Caco-2 (cell line): ENCODE results near the gene ATOX1. TPM values are rescaled to one million over a fixed set of nuclear protein-coding genes. Genes with fewer than 3 reads are reported as not detected.

Experiments
- BruUV-seq: library from RNA; stranded (reverse); fragments of 400-500 nt; replicated peaks from 2 replicates; lab custom pipeline; 2021; lab: Mats Ljungman, UMichigan
- CTCF ChIA-PET: fragments of 300-600 bp; sonication (Branson Sonifier 250); formaldehyde crosslinking; loops from one replicate; lab custom pipeline; 2022; ENCODE audit warnings: antibody characterized with exemption; lab: Charles Lee
- POLR2A ChIA-PET: fragments of 300-600 bp; sonication (Branson Sonifier 250); formaldehyde crosslinking; loops from one replicate; lab custom pipeline; 2022; ENCODE audit warnings: antibody characterized with exemption; lab: Charles Lee
- DNase-seq, 2 experiments: peaks; one replicate each; pipeline versions ENCODE4 v3.0.0 to v3.0.0-alpha.2; 2020 to 2022
- H3K27me3 ChIP-seq: replicated peaks from 2 replicates; pipeline ENCODE4 v1.6.0; 2011; ENCODE audit warnings: low read length; ENCODE audit not compliant: control insufficient read depth, insufficient read depth
- H3K36me3 ChIP-seq: 2 replicates; pipeline ENCODE4 v1.5.1; 2011; ENCODE audit warnings: low read length; ENCODE audit not compliant: control insufficient read depth, insufficient read depth
- H3K4me1 ChIP-seq: fragments of 250-450 bp; sonication (Bioruptor Pico); 2 replicates; pipeline ENCODE4 v1.5.1; 2020; ENCODE audit warnings: mild to moderate bottlenecking
- H3K4me3 ChIP-seq: 2 replicates; pipeline ENCODE4 v1.5.1; 2011; ENCODE audit warnings: low read depth, mild to moderate bottlenecking, control low read depth, low read length
- H3K9me3 ChIP-seq: fragments of 250-450 bp; sonication (Bioruptor Pico); 2 replicates; pipeline ENCODE4 v1.5.1; 2020; ENCODE audit warnings: mild to moderate bottlenecking, moderate library complexity
- H3K27ac Mint-ChIP-seq: one replicate; pipeline ENCODE4 v1.8.0; 2022; ENCODE audit warnings: mixed read lengths; ENCODE audit not compliant: unreplicated experiment
- H3K27me3 Mint-ChIP-seq: one replicate; pipeline ENCODE4 v1.8.0; 2022; ENCODE audit warnings: mixed read lengths; ENCODE audit not compliant: insufficient read depth, unreplicated experiment
- H3K36me3 Mint-ChIP-seq: one replicate; pipeline ENCODE4 v1.8.0; 2022; ENCODE audit warnings: mild to moderate bottlenecking, mixed read lengths; ENCODE audit not compliant: insufficient read depth, unreplicated experiment
- H3K4me1 Mint-ChIP-seq: one replicate; pipeline ENCODE4 v1.8.0; 2022; ENCODE audit warnings: low read depth, mixed read lengths; ENCODE audit not compliant: unreplicated experiment
- H3K4me3 Mint-ChIP-seq: one replicate; pipeline ENCODE4 v1.8.0; 2022; ENCODE audit warnings: mild to moderate bottlenecking, moderate library complexity, mixed read lengths; ENCODE audit not compliant: unreplicated experiment
- H3K9me3 Mint-ChIP-seq: one replicate; pipeline ENCODE4 v1.8.0; 2022; ENCODE audit warnings: mixed read lengths; ENCODE audit not compliant: unreplicated experiment
- CTCF ChIP-seq, 2 experiments: fragments of 200-600 bp in 1 of 2; IDR thresholded peaks; 1 replicate in 1 of 2; 2 replicates in 1 of 2; pipeline versions ENCODE4 v1.5.1 to v1.8.0; 2011 to 2022; ENCODE audit warnings: antibody characterized with exemption in 1 of 2, control low read depth in 1 of 2, inconsistent platforms in 1 of 2, low read depth in 1 of 2, low read length in 1 of 2, mild to moderate bottlenecking in 1 of 2, moderate library complexity in 1 of 2; ENCODE audit not compliant: insufficient read depth in 1 of 2, severe bottlenecking in 1 of 2, unreplicated experiment in 1 of 2
- intact Hi-C: fragments of 100-400 bp; cut with micrococcal nuclease; formaldehyde crosslinking; loops from one replicate; pipeline ENCODE4 v1.10.0; 2022; ENCODE audit not compliant: unreplicated experiment
- total RNA-seq: library from RNA; stranded (reverse); gene quantifications from 2 replicates; pipeline ENCODE4 v1.2.3, GENCODE V29; 2022

ATOX1 gene
- total RNA-seq, 1 experiment from 2014 or later = 135 TPM

- peaks cover 16% of the 10 kb centered on the region for H3K4me1 Mint-ChIP-seq
- peak in 1 of 2 experiments; percentile 30 for DNase-seq
- Histone ChIP-seq H3K4me3 (peak overlapping the region; percentile 74), H3K4me1 (peaks cover 40% of the 10 kb centered on the region), H3K36me3 (no peaks in the 10 kb centered on the region), H3K9me3 (no peaks in the 10 kb centered on the region), H3K27me3 (no peaks in the 10 kb centered on the region)
- peak overlapping the region; percentile 90 for H3K4me3 Mint-ChIP-seq
- TSS peak; percentile 77 for BruUV-seq
- no peaks in the 10 kb centered on the region for H3K27me3 Mint-ChIP-seq
- peak overlapping the region; percentile 94 for H3K27ac Mint-ChIP-seq
- intact Hi-C loops = loop anchor here (1.0 kb wide), 1 partner anchor 13 kb away; the partner anchor contains the start of gene G3BP1
- ChIA-PET POLR2A (interaction anchor here (0.5 to 1.3 kb wide), 3 partner anchors 13 to 999 kb away, joined by 3 to 6 read pairs (median 3); partner anchors contain the start of genes DCTN4 and G3BP1), CTCF (interaction anchor here (0.6 to 0.7 kb wide), 2 partner anchors 180 to 1268 kb away, joined by 4 read pairs; no protein-coding TSS in a partner anchor)
- no peak for TF ChIP-seq CTCF (IDR thresholded peaks at IDR 0.05; ENCODE audit: insufficient read depth in 1 of 2, low read depth in 1 of 2, low read length in 1 of 2, severe bottlenecking in 1 of 2, unreplicated experiment in 1 of 2)
- no peaks in the 10 kb centered on the region for H3K9me3 Mint-ChIP-seq
- peaks cover 6% of the 10 kb centered on the region for H3K36me3 Mint-ChIP-seq
Observed at GRCh38 chr5:151758141-151758429, 346 bp downstream of the ATOX1 start.

GRCh38 chr5:151757233-151758140 is 944 bp downstream of the ATOX1 start:
- no peaks in the 10 kb centered on the region for H3K27me3 ChIP-seq
- POLR2A ChIA-PET = interaction anchor here (0.5 to 1.3 kb wide), 2 partner anchors 14 to 999 kb away, joined by 3 to 6 read pairs; partner anchors contain the start of genes DCTN4 and G3BP1
- BruUV-seq = no TSS peak
- Mint-ChIP-seq H3K27me3 (no peaks in the 10 kb centered on the region), H3K9me3 (no peaks in the 10 kb centered on the region), H3K27ac (peak overlapping the region; percentile 94), H3K36me3 (peaks cover 6% of the 10 kb centered on the region), H3K4me3 (peak overlapping the region; percentile 90), H3K4me1 (peaks cover 16% of the 10 kb centered on the region)
- H3K4me1 ChIP-seq = peaks cover 40% of the 10 kb centered on the region
- no peaks in the 10 kb centered on the region for H3K36me3 ChIP-seq
- H3K9me3 ChIP-seq = no peaks in the 10 kb centered on the region
- TF ChIP-seq CTCF (IDR thresholded peaks at IDR 0.05; ENCODE audit: insufficient read depth in 1 of 2, low read depth in 1 of 2, low read length in 1 of 2, severe bottlenecking in 1 of 2, unreplicated experiment in 1 of 2) = no peak
- intact Hi-C loops = loop anchor here (1.0 kb wide), 1 partner anchor 14 kb away; the partner anchor contains the start of gene G3BP1
- CTCF ChIA-PET = interaction anchor here (0.7 kb wide), 1 partner anchor 1267 kb away, joined by 4 read pairs; no protein-coding TSS in a partner anchor
- peak overlapping the region; percentile 74 for H3K4me3 ChIP-seq
- DNase-seq = peak in 1 of 2 experiments; percentile 26

- no peak for TF ChIP-seq CTCF (IDR thresholded peaks at IDR 0.05; ENCODE audit: insufficient read depth in 1 of 2, low read depth in 1 of 2, low read length in 1 of 2, severe bottlenecking in 1 of 2, unreplicated experiment in 1 of 2)
- peak overlapping the region; percentile 47 for H3K4me3 Mint-ChIP-seq
- no peaks in the 10 kb centered on the region for H3K9me3 Mint-ChIP-seq
- no peaks in the 10 kb centered on the region for H3K9me3 ChIP-seq
- POLR2A ChIA-PET = interaction anchor here (1.4 kb wide), 1 partner anchor 16 kb away, joined by 17 read pairs; the partner anchor contains the start of gene G3BP1
- H3K27me3 Mint-ChIP-seq = no peaks in the 10 kb centered on the region
- CTCF ChIA-PET = interaction anchor here (0.7 to 2.0 kb wide), 4 partner anchors 14 to 103 kb away, joined by 3 to 25 read pairs (median 4); partner anchors contain the start of gene G3BP1
- peak overlapping the region; percentile 82 for H3K27ac Mint-ChIP-seq
- intact Hi-C loops = no loop called here
- peak overlapping the region; percentile 3; the same call in 1 of the 2 replicates for H3K4me3 ChIP-seq
- peaks cover 16% of the 10 kb centered on the region for H3K4me1 Mint-ChIP-seq
- H3K4me1 ChIP-seq = peaks cover 40% of the 10 kb centered on the region
- BruUV-seq = no TSS peak
- no peaks in the 10 kb centered on the region for H3K27me3 ChIP-seq
- DNase-seq = peak; percentile 50 to 58
- H3K36me3 Mint-ChIP-seq = peaks cover 6% of the 10 kb centered on the region
- peaks cover 2% of the 10 kb centered on the region for H3K36me3 ChIP-seq
Observed at GRCh38 chr5:151755383-151755782, 3.0 kb downstream of the ATOX1 start.
